ENCODE data around the gene NRXN3. TPM values are rescaled to one million over a fixed set of nuclear protein-coding genes. Genes with fewer than 3 reads are reported as not detected.

NRXN3 gene
- total RNA-seq, 1 experiment from 2014 or later: not detected

DNA sequence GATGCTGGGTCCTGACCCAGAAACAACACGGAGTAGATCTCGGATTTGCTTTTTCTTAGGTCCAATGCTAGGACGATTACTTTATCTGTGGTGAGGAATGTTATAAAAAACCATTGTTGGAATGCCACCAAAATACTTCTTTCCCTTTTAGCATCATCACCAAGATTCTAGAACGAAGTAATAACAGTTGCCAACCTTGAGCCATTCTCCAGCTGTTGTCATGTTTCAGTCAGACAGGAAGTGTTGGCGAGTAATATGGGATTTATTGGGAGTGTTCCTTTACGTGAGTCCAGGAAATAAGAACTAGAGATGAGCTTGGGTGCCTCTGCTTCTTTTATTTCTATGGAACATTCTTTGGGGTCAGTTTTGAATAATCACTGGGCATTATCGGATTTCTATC is 1148.2 kb downstream of the NRXN3 start:
- TF ChIP-seq SIN3A (IDR thresholded peaks at IDR 0.05; ENCODE audit: low read depth): no peak
- TF ChIP-seq, protein P1, sequence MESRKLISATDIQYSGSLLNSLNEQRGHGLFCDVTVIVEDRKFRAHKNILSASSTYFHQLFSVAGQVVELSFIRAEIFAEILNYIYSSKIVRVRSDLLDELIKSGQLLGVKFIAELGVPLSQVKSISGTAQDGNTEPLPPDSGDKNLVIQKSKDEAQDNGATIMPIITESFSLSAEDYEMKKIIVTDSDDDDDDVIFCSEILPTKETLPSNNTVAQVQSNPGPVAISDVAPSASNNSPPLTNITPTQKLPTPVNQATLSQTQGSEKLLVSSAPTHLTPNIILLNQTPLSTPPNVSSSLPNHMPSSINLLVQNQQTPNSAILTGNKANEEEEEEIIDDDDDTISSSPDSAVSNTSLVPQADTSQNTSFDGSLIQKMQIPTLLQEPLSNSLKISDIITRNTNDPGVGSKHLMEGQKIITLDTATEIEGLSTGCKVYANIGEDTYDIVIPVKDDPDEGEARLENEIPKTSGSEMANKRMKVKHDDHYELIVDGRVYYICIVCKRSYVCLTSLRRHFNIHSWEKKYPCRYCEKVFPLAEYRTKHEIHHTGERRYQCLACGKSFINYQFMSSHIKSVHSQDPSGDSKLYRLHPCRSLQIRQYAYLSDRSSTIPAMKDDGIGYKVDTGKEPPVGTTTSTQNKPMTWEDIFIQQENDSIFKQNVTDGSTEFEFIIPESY (IDR thresholded peaks at IDR 0.05; ENCODE audit: extremely low read depth, insufficient replicate concordance, low read length): no peak
- TF ChIP-seq, protein P2, sequence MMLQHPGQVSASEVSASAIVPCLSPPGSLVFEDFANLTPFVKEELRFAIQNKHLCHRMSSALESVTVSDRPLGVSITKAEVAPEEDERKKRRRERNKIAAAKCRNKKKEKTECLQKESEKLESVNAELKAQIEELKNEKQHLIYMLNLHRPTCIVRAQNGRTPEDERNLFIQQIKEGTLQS (IDR thresholded peaks at IDR 0.05): no peak
- TF ChIP-seq FOSL1 (IDR thresholded peaks at IDR 0.05; ENCODE audit: low read depth): no peak
- no peak for TF ChIP-seq CBX3 (IDR thresholded peaks at IDR 0.05; ENCODE audit: low read depth)
- no peak for TF ChIP-seq EGR1 (IDR thresholded peaks at IDR 0.05; ENCODE audit: low read depth)
- TF ChIP-seq EZH2 (IDR thresholded peaks at IDR 0.05): no peak
- no peak for TF ChIP-seq SP1 (IDR thresholded peaks at IDR 0.05; ENCODE audit: low read depth)
- TF ChIP-seq, protein P3, sequence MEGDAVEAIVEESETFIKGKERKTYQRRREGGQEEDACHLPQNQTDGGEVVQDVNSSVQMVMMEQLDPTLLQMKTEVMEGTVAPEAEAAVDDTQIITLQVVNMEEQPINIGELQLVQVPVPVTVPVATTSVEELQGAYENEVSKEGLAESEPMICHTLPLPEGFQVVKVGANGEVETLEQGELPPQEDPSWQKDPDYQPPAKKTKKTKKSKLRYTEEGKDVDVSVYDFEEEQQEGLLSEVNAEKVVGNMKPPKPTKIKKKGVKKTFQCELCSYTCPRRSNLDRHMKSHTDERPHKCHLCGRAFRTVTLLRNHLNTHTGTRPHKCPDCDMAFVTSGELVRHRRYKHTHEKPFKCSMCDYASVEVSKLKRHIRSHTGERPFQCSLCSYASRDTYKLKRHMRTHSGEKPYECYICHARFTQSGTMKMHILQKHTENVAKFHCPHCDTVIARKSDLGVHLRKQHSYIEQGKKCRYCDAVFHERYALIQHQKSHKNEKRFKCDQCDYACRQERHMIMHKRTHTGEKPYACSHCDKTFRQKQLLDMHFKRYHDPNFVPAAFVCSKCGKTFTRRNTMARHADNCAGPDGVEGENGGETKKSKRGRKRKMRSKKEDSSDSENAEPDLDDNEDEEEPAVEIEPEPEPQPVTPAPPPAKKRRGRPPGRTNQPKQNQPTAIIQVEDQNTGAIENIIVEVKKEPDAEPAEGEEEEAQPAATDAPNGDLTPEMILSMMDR (IDR thresholded peaks at IDR 0.05 in 2 of 3, conservative IDR thresholded peaks at IDR 0.05 in 1 of 3; ENCODE audit: borderline replicate concordance in 1 of 3, insufficient read depth in 1 of 3, low read depth in 2 of 3, low read length in 2 of 3): no peak
- no peak for TF ChIP-seq YY1 (IDR thresholded peaks at IDR 0.05; ENCODE audit: extremely low read depth, insufficient replicate concordance, low read depth, low read length)
- TF ChIP-seq EZH2phosphoT487 (IDR thresholded peaks at IDR 0.05; ENCODE audit: borderline replicate concordance): no peak
- no peak for TF ChIP-seq POLR2AphosphoS5 (IDR thresholded peaks at IDR 0.05; ENCODE audit: low read depth, low read length)
- Histone ChIP-seq H3K4me2 (ENCODE audit: low read length) (no peak overlapping the region), H3K36me3 (ENCODE audit: control insufficient read depth in 1 of 2, insufficient read depth in 2 of 2, low read length in 2 of 2) (no peaks in the 10 kb centered on the region), H3K79me2 (ENCODE audit: insufficient read depth, low read length) (no peaks in the 10 kb centered on the region), H3K4me1 (ENCODE audit: control insufficient read depth in 1 of 2, insufficient read depth in 2 of 2, low read length in 2 of 2) (no peaks in the 10 kb centered on the region), H3K9ac (ENCODE audit: low read length) (no peak overlapping the region), H2AFZ (ENCODE audit: low read depth, low read length, poor library complexity, severe bottlenecking) (no peak overlapping the region), H4K20me1 (ENCODE audit: insufficient read depth) (no peaks in the 10 kb centered on the region), H3K9me3 (ENCODE audit: control insufficient read depth in 1 of 2, insufficient read depth in 1 of 2, low read depth in 1 of 2, low read length in 2 of 2) (peaks cover 5 to 11% of the 10 kb centered on the region in 2 experiments; a peak in 2 of 4 replicates), H3K9me2 (ENCODE audit: insufficient read depth) (no peaks in the 10 kb centered on the region), H3K27me3 (ENCODE audit: insufficient read depth, low read length) (no peaks in the 10 kb centered on the region), H3K4me3 (replicated peaks in 1 of 2; ENCODE audit: low read depth in 1 of 2, low read length in 2 of 2) (no peak overlapping the region), H3K27ac (ENCODE audit: low read depth, low read length) (no peak overlapping the region)
- no TSS peak for BruUV-seq (replicated peaks)
- ChIA-PET RAD21 (ENCODE audit: low non-redundant PET in 1 of 2, low total read pairs in 2 of 2, uncharacterized antibody in 2 of 2, unreplicated experiment in 2 of 2) (no interaction called here), CTCF (no interaction called here), POLR2A (no interaction called here)
- ATAC-seq (no peak), DNase-seq (ENCODE audit: low read depth, low spot score) (no peak)
- intact Hi-C loops (cut with micrococcal nuclease): no loop called here

All from HCT116 (cell line).